HG02943 (cell line): ENCODE data around the gene SLC18A3.

ENCODE experiments used
- ATAC-seq: cut with Tn5 transposase; IDR thresholded peaks from one replicate; pipeline ENCODE4 v1.9.1; 2021; ENCODE audit warnings: mild to moderate bottlenecking, low read depth, moderate library complexity; ENCODE audit not compliant: unreplicated experiment

The SLC18A3 gene

GRCh38 chr10:49610458-49611165 is 502 bp downstream of the SLC18A3 start:
- no peak for ATAC-seq

- no peak for ATAC-seq
These were observed 1.2 kb downstream of the SLC18A3 start for GRCh38 chr10:49611166-49611815.

GRCh38 chr10:49611816-49612512 is 1.9 kb downstream of the SLC18A3 start:
- no peak for ATAC-seq

GRCh38 chr10:49612513-49613164 is 2.5 kb downstream of the SLC18A3 start:
- no peak for ATAC-seq

- no peak for ATAC-seq
These were observed 3.2 kb downstream of the SLC18A3 start for GRCh38 chr10:49613165-49613881.

GRCh38 chr10:49613882-49614241 is 3.8 kb downstream of the SLC18A3 start, which contains the start of gene CHAT:
CHAT (plus strand) TSS chr10:49614037; CDS start chr10:49614190, 153 bp downstream.
- ATAC-seq, result no peak

- ATAC-seq, result no peak
These were observed 4.4 kb downstream of the SLC18A3 start for GRCh38 chr10:49614242-49615198.

- no peak for ATAC-seq
These were observed 5.1 kb downstream of the SLC18A3 start for GRCh38 chr10:49615213-49615612.

GRCh38 chr10:49615721-49616120 is 5.6 kb downstream of the SLC18A3 start:
- no peak for ATAC-seq

- ATAC-seq, result no peak
These were observed 6.5 kb downstream of the SLC18A3 start for GRCh38 chr10:49616421-49617101.

GRCh38 chr10:49617121-49618020 is 7.3 kb downstream of the SLC18A3 start:
- ATAC-seq, result no peak

GRCh38 chr10:49618821-49619220 is 8.7 kb downstream of the SLC18A3 start:
- no peak for ATAC-seq

GRCh38 chr10:49619613-49620012 is 9.5 kb downstream of the SLC18A3 start:
- no peak for ATAC-seq

GRCh38 chr10:49620286-49620810 is 10.2 kb downstream of the SLC18A3 start:
- ATAC-seq, result no peak

GRCh38 chr10:49620841-49621378 is 10.8 kb downstream of the SLC18A3 start:
- no peak for ATAC-seq

- no peak for ATAC-seq
These were observed 11.5 kb downstream of the SLC18A3 start for GRCh38 chr10:49621561-49621960.
